ENCODE results near the gene SLC9A8. TPM values are rescaled to one million over a fixed set of nuclear protein-coding genes. Genes with fewer than 3 reads are reported as not detected.
A peak's percentile ranks its signal among the peaks of the same experiment; 100 is the strongest.

SLC9A8 gene
- total and polyA plus RNA-seq, 7 donors, result 6.1 to 19.4 (median 10.6) TPM

GRCh38 chr20:49818816-49819215 lies 6.2 kb downstream of the SLC9A8 start:
- 93 to 94% (median 94%) methylated on average over 1 of the region's 1 CpG for WGBS, 3 donors
- DNase-seq (no peak), ATAC-seq (no peak)
- Histone ChIP-seq H3K36me3 (ENCODE audit: insufficient read depth in 1 of 2, low read depth in 1 of 2) (peaks cover 7 to 70% of the 10 kb centered on the region in 2 donors), H3K4me3 (no peak overlapping the region), H3K27ac (no peak overlapping the region), H3K4me1 (peaks cover 41% of the 10 kb centered on the region), H3K9me3 (no peaks in the 10 kb centered on the region), H3K27me3 (ENCODE audit: insufficient read depth in 3 of 3, low read length in 2 of 3) (no peaks in the 10 kb centered on the region)
- intact Hi-C loops (cut with DNase I), result no loop called here
- TF ChIP-seq, protein P1, sequence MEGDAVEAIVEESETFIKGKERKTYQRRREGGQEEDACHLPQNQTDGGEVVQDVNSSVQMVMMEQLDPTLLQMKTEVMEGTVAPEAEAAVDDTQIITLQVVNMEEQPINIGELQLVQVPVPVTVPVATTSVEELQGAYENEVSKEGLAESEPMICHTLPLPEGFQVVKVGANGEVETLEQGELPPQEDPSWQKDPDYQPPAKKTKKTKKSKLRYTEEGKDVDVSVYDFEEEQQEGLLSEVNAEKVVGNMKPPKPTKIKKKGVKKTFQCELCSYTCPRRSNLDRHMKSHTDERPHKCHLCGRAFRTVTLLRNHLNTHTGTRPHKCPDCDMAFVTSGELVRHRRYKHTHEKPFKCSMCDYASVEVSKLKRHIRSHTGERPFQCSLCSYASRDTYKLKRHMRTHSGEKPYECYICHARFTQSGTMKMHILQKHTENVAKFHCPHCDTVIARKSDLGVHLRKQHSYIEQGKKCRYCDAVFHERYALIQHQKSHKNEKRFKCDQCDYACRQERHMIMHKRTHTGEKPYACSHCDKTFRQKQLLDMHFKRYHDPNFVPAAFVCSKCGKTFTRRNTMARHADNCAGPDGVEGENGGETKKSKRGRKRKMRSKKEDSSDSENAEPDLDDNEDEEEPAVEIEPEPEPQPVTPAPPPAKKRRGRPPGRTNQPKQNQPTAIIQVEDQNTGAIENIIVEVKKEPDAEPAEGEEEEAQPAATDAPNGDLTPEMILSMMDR (IDR thresholded peaks at IDR 0.05), result no peak

- intact Hi-C loops (cut with DNase I), result loop anchor here in 1 of 2 donors (5.0 kb wide), 1 partner anchor 72 kb away; no protein-coding TSS in a partner anchor
- no peaks in the 10 kb centered on the region for H3K9me3 ChIP-seq
- peaks cover 7 to 77% of the 10 kb centered on the region in 2 donors for H3K36me3 ChIP-seq (ENCODE audit: insufficient read depth in 1 of 2, low read depth in 1 of 2)
- no peak for ATAC-seq
- TF ChIP-seq, protein P1 (IDR thresholded peaks at IDR 0.05), result no peak
- H3K27me3 ChIP-seq (ENCODE audit: insufficient read depth in 3 of 3, low read length in 2 of 3), result no peaks in the 10 kb centered on the region
- no peak overlapping the region for H3K27ac ChIP-seq
- H3K4me1 ChIP-seq, result peaks cover 41% of the 10 kb centered on the region
- DNase-seq, result no peak
- WGBS, 3 donors, result 79 to 98% (median 97%) methylated on average over 3 of the region's 3 CpGs
- H3K4me3 ChIP-seq, result no peak overlapping the region
Observed at GRCh38 chr20:49819702-49820101, 7.1 kb downstream of the SLC9A8 start.

- TF ChIP-seq, protein P1 (IDR thresholded peaks at IDR 0.05), result no peak
- Histone ChIP-seq H3K27me3 (ENCODE audit: insufficient read depth in 3 of 3, low read length in 2 of 3) (no peaks in the 10 kb centered on the region), H3K4me3 (no peak overlapping the region), H3K9me3 (no peaks in the 10 kb centered on the region), H3K36me3 (ENCODE audit: insufficient read depth in 1 of 2, low read depth in 1 of 2) (peaks cover 7 to 63% of the 10 kb centered on the region in 2 donors), H3K4me1 (peaks cover 50% of the 10 kb centered on the region), H3K27ac (peak overlapping the region; percentile 89)
- intact Hi-C loops (cut with DNase I), result loop anchor here in 1 of 2 donors (5.0 kb wide), 1 partner anchor 74 kb away; no protein-coding TSS in a partner anchor
- DNase-seq (no peak), ATAC-seq (no peak)
- WGBS, 3 donors, result 84 to 92% (median 88%) methylated on average over 2 of the region's 2 CpGs
Observed at GRCh38 chr20:49821381-49821780, 8.8 kb downstream of the SLC9A8 start.

DNA sequence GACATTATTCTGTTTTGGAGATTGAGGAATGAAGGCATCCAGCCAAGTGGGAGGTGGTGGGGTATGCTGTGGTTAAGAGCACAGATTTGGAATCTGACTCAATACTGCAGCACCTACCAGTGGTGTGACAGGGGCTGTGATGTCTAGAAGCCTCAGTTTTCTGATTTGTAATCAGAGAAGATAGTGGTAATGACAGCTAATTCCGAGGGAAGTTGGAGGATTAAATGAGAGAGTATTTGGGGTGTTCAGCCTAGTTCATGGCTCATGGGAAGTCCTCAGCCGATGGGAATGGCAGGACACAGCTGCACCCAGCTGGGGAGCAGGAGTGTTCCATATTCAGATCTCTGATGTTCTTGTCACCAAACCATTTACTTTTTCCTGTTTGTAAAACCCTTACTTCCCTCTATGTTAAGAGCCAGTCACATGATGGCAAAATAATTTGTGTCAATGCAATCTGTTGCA lies 9.3 kb downstream of the SLC9A8 start:
- 16 to 37% (median 31%) methylated on average over 2 of the region's 2 CpGs for WGBS, 3 donors
- peak; percentile 72 to 81 (median 76) for ATAC-seq
- intact Hi-C loops (cut with DNase I), result loop anchor here in 1 of 2 donors (5.0 kb wide), 1 partner anchor 75 kb away; no protein-coding TSS in a partner anchor
- Histone ChIP-seq H3K9me3 (no peaks in the 10 kb centered on the region), H3K4me3 (no peak overlapping the region), H3K4me1 (peaks cover 55% of the 10 kb centered on the region), H3K36me3 (ENCODE audit: insufficient read depth in 1 of 2, low read depth in 1 of 2) (peaks cover 7 to 62% of the 10 kb centered on the region in 2 donors), H3K27me3 (ENCODE audit: insufficient read depth in 3 of 3, low read length in 2 of 3) (no peaks in the 10 kb centered on the region), H3K27ac (peak overlapping the region; percentile 89)
- TF ChIP-seq, protein P1 (IDR thresholded peaks at IDR 0.05), result peak; percentile 30
- no peak for DNase-seq
